ENCODE results near the gene MESD.

Gene MESD

GRCh38 chr15:80932989-80933388 is 56.6 kb downstream of the MESD start:
- H3K36me3 Mint-ChIP-seq (ENCODE audit: low read depth) = peaks cover 2% of the 10 kb centered on the region
- no peaks in the 10 kb centered on the region for H3K27me3 Mint-ChIP-seq (ENCODE audit: low read depth)
- H3K9me3 Mint-ChIP-seq = no peaks in the 10 kb centered on the region
- no peak overlapping the region for H3K27ac Mint-ChIP-seq
- peaks cover 2% of the 10 kb centered on the region for H3K4me1 Mint-ChIP-seq (ENCODE audit: low read depth)
- no peak overlapping the region for H3K4me3 Mint-ChIP-seq

GRCh38 chr15:80932513-80932815 is 57.2 kb downstream of the MESD start:
- Mint-ChIP-seq H3K4me3 (no peak overlapping the region), H3K27me3 (ENCODE audit: low read depth) (no peaks in the 10 kb centered on the region), H3K36me3 (ENCODE audit: low read depth) (peaks cover under 1% of the 10 kb centered on the region), H3K27ac (no peak overlapping the region), H3K9me3 (no peaks in the 10 kb centered on the region), H3K4me1 (ENCODE audit: low read depth) (peaks cover 2% of the 10 kb centered on the region)

GRCh38 chr15:80931721-80932512 is 57.7 kb downstream of the MESD start:
- H3K4me3 Mint-ChIP-seq = no peak overlapping the region
- peaks cover 2% of the 10 kb centered on the region for H3K4me1 Mint-ChIP-seq (ENCODE audit: low read depth)
- H3K27me3 Mint-ChIP-seq (ENCODE audit: low read depth) = no peaks in the 10 kb centered on the region
- H3K9me3 Mint-ChIP-seq = no peaks in the 10 kb centered on the region
- H3K27ac Mint-ChIP-seq = no peak overlapping the region
- no peaks in the 10 kb centered on the region for H3K36me3 Mint-ChIP-seq (ENCODE audit: low read depth)

GRCh38 chr15:80931191-80931590 is 58.4 kb downstream of the MESD start:
- Mint-ChIP-seq H3K36me3 (ENCODE audit: low read depth) (no peaks in the 10 kb centered on the region), H3K9me3 (no peaks in the 10 kb centered on the region), H3K27me3 (ENCODE audit: low read depth) (no peaks in the 10 kb centered on the region), H3K4me3 (no peak overlapping the region), H3K4me1 (ENCODE audit: low read depth) (peaks cover 2% of the 10 kb centered on the region), H3K27ac (no peak overlapping the region)

- Mint-ChIP-seq H3K36me3 (ENCODE audit: low read depth) (no peaks in the 10 kb centered on the region), H3K27me3 (ENCODE audit: low read depth) (no peaks in the 10 kb centered on the region), H3K9me3 (no peaks in the 10 kb centered on the region), H3K27ac (no peak overlapping the region), H3K4me1 (ENCODE audit: low read depth) (peaks cover 2% of the 10 kb centered on the region), H3K4me3 (no peak overlapping the region)
Observed at GRCh38 chr15:80929689-80930088, 59.9 kb downstream of the MESD start.

- Mint-ChIP-seq H3K4me1 (ENCODE audit: low read depth) (no peaks in the 10 kb centered on the region), H3K27ac (no peak overlapping the region), H3K27me3 (ENCODE audit: low read depth) (no peaks in the 10 kb centered on the region), H3K9me3 (no peaks in the 10 kb centered on the region), H3K36me3 (ENCODE audit: low read depth) (no peaks in the 10 kb centered on the region), H3K4me3 (no peak overlapping the region)
Observed at GRCh38 chr15:80929225-80929624, 60.4 kb downstream of the MESD start.

GRCh38 chr15:80926126-80926525 is 63.5 kb downstream of the MESD start:
- Mint-ChIP-seq H3K9me3 (no peaks in the 10 kb centered on the region), H3K4me1 (ENCODE audit: low read depth) (peaks cover 2% of the 10 kb centered on the region), H3K4me3 (no peak overlapping the region), H3K27me3 (ENCODE audit: low read depth) (no peaks in the 10 kb centered on the region), H3K27ac (no peak overlapping the region), H3K36me3 (ENCODE audit: low read depth) (no peaks in the 10 kb centered on the region)

GRCh38 chr15:80925597-80926059 is 64.0 kb downstream of the MESD start:
- Mint-ChIP-seq H3K4me1 (ENCODE audit: low read depth) (peaks cover 3% of the 10 kb centered on the region), H3K27me3 (ENCODE audit: low read depth) (no peaks in the 10 kb centered on the region), H3K27ac (no peak overlapping the region), H3K4me3 (no peak overlapping the region), H3K9me3 (no peaks in the 10 kb centered on the region), H3K36me3 (ENCODE audit: low read depth) (no peaks in the 10 kb centered on the region)

GRCh38 chr15:80924278-80924677 is 65.3 kb downstream of the MESD start:
- H3K4me3 Mint-ChIP-seq = no peak overlapping the region
- H3K27ac Mint-ChIP-seq = no peak overlapping the region
- H3K4me1 Mint-ChIP-seq (ENCODE audit: low read depth) = peaks cover 13% of the 10 kb centered on the region
- no peaks in the 10 kb centered on the region for H3K9me3 Mint-ChIP-seq
- H3K36me3 Mint-ChIP-seq (ENCODE audit: low read depth) = no peaks in the 10 kb centered on the region
- H3K27me3 Mint-ChIP-seq (ENCODE audit: low read depth) = no peaks in the 10 kb centered on the region

- H3K36me3 Mint-ChIP-seq (ENCODE audit: low read depth) = no peaks in the 10 kb centered on the region
- H3K27me3 Mint-ChIP-seq (ENCODE audit: low read depth) = no peaks in the 10 kb centered on the region
- H3K4me3 Mint-ChIP-seq = no peak overlapping the region
- no peak overlapping the region for H3K27ac Mint-ChIP-seq
- peaks cover 13% of the 10 kb centered on the region for H3K4me1 Mint-ChIP-seq (ENCODE audit: low read depth)
- no peaks in the 10 kb centered on the region for H3K9me3 Mint-ChIP-seq
Observed at GRCh38 chr15:80923668-80924067, 66.0 kb downstream of the MESD start.

- H3K4me3 Mint-ChIP-seq = no peak overlapping the region
- H3K4me1 Mint-ChIP-seq (ENCODE audit: low read depth) = peaks cover 13% of the 10 kb centered on the region
- no peaks in the 10 kb centered on the region for H3K9me3 Mint-ChIP-seq
- no peaks in the 10 kb centered on the region for H3K27me3 Mint-ChIP-seq (ENCODE audit: low read depth)
- H3K27ac Mint-ChIP-seq = no peak overlapping the region
- H3K36me3 Mint-ChIP-seq (ENCODE audit: low read depth) = no peaks in the 10 kb centered on the region
Observed at GRCh38 chr15:80921736-80922410, 67.7 kb downstream of the MESD start.

GRCh38 chr15:80920271-80920699 is 69.3 kb downstream of the MESD start:
- no peak overlapping the region for H3K27ac Mint-ChIP-seq
- H3K9me3 Mint-ChIP-seq = no peaks in the 10 kb centered on the region
- no peak overlapping the region for H3K4me3 Mint-ChIP-seq
- H3K36me3 Mint-ChIP-seq (ENCODE audit: low read depth) = no peaks in the 10 kb centered on the region
- H3K27me3 Mint-ChIP-seq (ENCODE audit: low read depth) = peaks cover 5% of the 10 kb centered on the region
- H3K4me1 Mint-ChIP-seq (ENCODE audit: low read depth) = peaks cover 13% of the 10 kb centered on the region

- no peak overlapping the region for H3K4me3 Mint-ChIP-seq
- peaks cover 5% of the 10 kb centered on the region for H3K27me3 Mint-ChIP-seq (ENCODE audit: low read depth)
- H3K9me3 Mint-ChIP-seq = no peaks in the 10 kb centered on the region
- no peaks in the 10 kb centered on the region for H3K36me3 Mint-ChIP-seq (ENCODE audit: low read depth)
- H3K4me1 Mint-ChIP-seq (ENCODE audit: low read depth) = peaks cover 13% of the 10 kb centered on the region
- H3K27ac Mint-ChIP-seq = no peak overlapping the region
Observed at GRCh38 chr15:80918196-80918783, 71.3 kb downstream of the MESD start.

GRCh38 chr15:80916056-80916455 is 73.6 kb downstream of the MESD start:
- peaks cover 11% of the 10 kb centered on the region for H3K4me1 Mint-ChIP-seq (ENCODE audit: low read depth)
- no peaks in the 10 kb centered on the region for H3K36me3 Mint-ChIP-seq (ENCODE audit: low read depth)
- no peak overlapping the region for H3K27ac Mint-ChIP-seq
- H3K9me3 Mint-ChIP-seq = no peaks in the 10 kb centered on the region
- no peak overlapping the region for H3K4me3 Mint-ChIP-seq
- H3K27me3 Mint-ChIP-seq (ENCODE audit: low read depth) = peaks cover 5% of the 10 kb centered on the region

GRCh38 chr15:80915472-80915871 is 74.1 kb downstream of the MESD start:
- Mint-ChIP-seq H3K9me3 (no peaks in the 10 kb centered on the region), H3K4me3 (no peak overlapping the region), H3K27me3 (ENCODE audit: low read depth) (peaks cover 5% of the 10 kb centered on the region), H3K36me3 (ENCODE audit: low read depth) (no peaks in the 10 kb centered on the region), H3K4me1 (ENCODE audit: low read depth) (peaks cover 8% of the 10 kb centered on the region), H3K27ac (no peak overlapping the region)

Measured in T-helper 1 cell treated with Interleukin-12 subunit alpha and Interleukin-12 subunit beta and Interleukin-4 antibody, amounts not matched to agents 30 μg/mL and 1 μg/mL, for 36 hours (primary cell).